ENCODE data around the gene TIAM1.

GRCh38 chr21:31072533-31072932, 271.5 kb downstream of the TIAM1 start:
- no peak for TF ChIP-seq POLR2A (IDR thresholded peaks at IDR 0.05)
- TF ChIP-seq, protein P1, sequence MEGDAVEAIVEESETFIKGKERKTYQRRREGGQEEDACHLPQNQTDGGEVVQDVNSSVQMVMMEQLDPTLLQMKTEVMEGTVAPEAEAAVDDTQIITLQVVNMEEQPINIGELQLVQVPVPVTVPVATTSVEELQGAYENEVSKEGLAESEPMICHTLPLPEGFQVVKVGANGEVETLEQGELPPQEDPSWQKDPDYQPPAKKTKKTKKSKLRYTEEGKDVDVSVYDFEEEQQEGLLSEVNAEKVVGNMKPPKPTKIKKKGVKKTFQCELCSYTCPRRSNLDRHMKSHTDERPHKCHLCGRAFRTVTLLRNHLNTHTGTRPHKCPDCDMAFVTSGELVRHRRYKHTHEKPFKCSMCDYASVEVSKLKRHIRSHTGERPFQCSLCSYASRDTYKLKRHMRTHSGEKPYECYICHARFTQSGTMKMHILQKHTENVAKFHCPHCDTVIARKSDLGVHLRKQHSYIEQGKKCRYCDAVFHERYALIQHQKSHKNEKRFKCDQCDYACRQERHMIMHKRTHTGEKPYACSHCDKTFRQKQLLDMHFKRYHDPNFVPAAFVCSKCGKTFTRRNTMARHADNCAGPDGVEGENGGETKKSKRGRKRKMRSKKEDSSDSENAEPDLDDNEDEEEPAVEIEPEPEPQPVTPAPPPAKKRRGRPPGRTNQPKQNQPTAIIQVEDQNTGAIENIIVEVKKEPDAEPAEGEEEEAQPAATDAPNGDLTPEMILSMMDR (IDR thresholded peaks at IDR 0.05) = no peak

Data from lower leg skin (tissue), 3 donors.